H9 (cell line): ENCODE measurements around the gene EPC2. TPM values are rescaled to one million over a fixed set of nuclear protein-coding genes. Genes with fewer than 3 reads are reported as not detected.

Experiments used
- DNase-seq: peaks from one replicate; pipeline ENCODE4 v3.0.0-alpha.2; 2017
- H2AFZ ChIP-seq: one replicate; pipeline ENCODE4 v1.6.1; 2013; ENCODE audit warnings: mild to moderate bottlenecking, low read length, control low read depth, moderate library complexity
- H2AK5ac ChIP-seq: 2 replicates; pipeline ENCODE4 v1.6.1; 2013; ENCODE audit warnings: low read length, control low read depth, mixed read lengths; ENCODE audit not compliant: insufficient read length
- H2BK120ac ChIP-seq: one replicate; pipeline ENCODE4 v1.6.1; 2013; ENCODE audit warnings: low read depth, mild to moderate bottlenecking, low read length, control low read depth, inconsistent platforms; ENCODE audit not compliant: poor library complexity, severe bottlenecking
- H2BK12ac ChIP-seq: 2 replicates; pipeline ENCODE4 v1.6.1; 2013; ENCODE audit warnings: low read length, control low read depth, mixed read lengths, low read depth; ENCODE audit not compliant: insufficient read length
- H2BK15ac ChIP-seq: 2 replicates; pipeline ENCODE4 v1.6.1; 2013; ENCODE audit warnings: low read depth, low read length, control low read depth
- H2BK20ac ChIP-seq: one replicate; pipeline ENCODE4 v1.6.1; 2013; ENCODE audit warnings: low read depth, mild to moderate bottlenecking, low read length, control low read depth, inconsistent platforms; ENCODE audit not compliant: poor library complexity, severe bottlenecking
- H2BK5ac ChIP-seq: 2 replicates; pipeline ENCODE4 v1.6.1; 2013; ENCODE audit warnings: low read length, control low read depth, mixed read lengths; ENCODE audit not compliant: insufficient read length
- H3K14ac ChIP-seq: 2 replicates; pipeline ENCODE4 v1.6.1; 2013; ENCODE audit warnings: low read length, control low read depth; ENCODE audit not compliant: insufficient read depth
- H3K18ac ChIP-seq: 2 replicates; pipeline ENCODE4 v1.6.1; 2013; ENCODE audit warnings: low read depth, mild to moderate bottlenecking, mixed read lengths, low read length, control low read depth; ENCODE audit not compliant: insufficient read length
- H3K23ac ChIP-seq: 2 replicates; pipeline ENCODE4 v1.6.1; 2013; ENCODE audit warnings: low read length, control low read depth, mixed read lengths, low read depth; ENCODE audit not compliant: insufficient read length
- H3K23me2 ChIP-seq: 2 replicates; pipeline ENCODE4 v1.6.1; 2013; ENCODE audit warnings: low read depth, mild to moderate bottlenecking, mixed read lengths, low read length, control low read depth; ENCODE audit not compliant: insufficient read length, poor library complexity, severe bottlenecking
- H3K27ac ChIP-seq: 2 replicates; pipeline ENCODE4 v1.5.1; 2013; ENCODE audit warnings: low read length, control low read depth, mixed read lengths, low read depth; ENCODE audit not compliant: insufficient read length
- H3K27me3 ChIP-seq: 2 replicates; pipeline ENCODE4 v1.6.1; 2013; ENCODE audit warnings: low read length, control low read depth, inconsistent platforms; ENCODE audit not compliant: insufficient read depth
- H3K4ac ChIP-seq: 2 replicates; pipeline ENCODE4 v1.6.1; 2013; ENCODE audit warnings: low read depth, mild to moderate bottlenecking, control low read depth, inconsistent platforms, low read length, moderate library complexity
- H3K4me1 ChIP-seq: 2 replicates; pipeline ENCODE4 v1.6.1; 2013; ENCODE audit warnings: low read length, control low read depth, inconsistent platforms; ENCODE audit not compliant: insufficient read depth
- H3K4me2 ChIP-seq: 2 replicates; pipeline ENCODE4 v1.6.1; 2013; ENCODE audit warnings: low read length, control low read depth, mixed read lengths; ENCODE audit not compliant: insufficient read length, insufficient read depth
- H3K56ac ChIP-seq: 2 replicates; pipeline ENCODE4 v1.6.1; 2013; ENCODE audit warnings: low read depth, mild to moderate bottlenecking, mixed read lengths, low read length, control low read depth; ENCODE audit not compliant: insufficient read length
- H3K79me1 ChIP-seq: 2 replicates; pipeline ENCODE4 v1.6.1; 2013; ENCODE audit warnings: low read depth, mild to moderate bottlenecking, moderate library complexity, low read length, control low read depth, inconsistent platforms; ENCODE audit not compliant: insufficient read depth, poor library complexity, severe bottlenecking
- H3K79me2 ChIP-seq: 2 replicates; pipeline ENCODE4 v1.6.1; 2013; ENCODE audit warnings: low read length, control low read depth, inconsistent platforms; ENCODE audit not compliant: insufficient read depth
- H3K9ac ChIP-seq: 2 replicates; pipeline ENCODE4 v1.6.1; 2013; ENCODE audit warnings: low read length, control low read depth, mixed read lengths; ENCODE audit not compliant: insufficient read length; ENCODE audit errors: extremely low read depth
- H3K9me3 ChIP-seq: one replicate; pipeline ENCODE4 v1.6.1; 2013; ENCODE audit warnings: low read depth, low read length, inconsistent platforms; ENCODE audit not compliant: control insufficient read depth
- H3T11ph ChIP-seq: one replicate; pipeline ENCODE4 v1.6.1; 2013; ENCODE audit warnings: mild to moderate bottlenecking, low read length, control low read depth, inconsistent platforms
- H4K20me1 ChIP-seq: one replicate; pipeline ENCODE4 v1.6.1; 2013; ENCODE audit not compliant: control insufficient read depth, insufficient read length, insufficient read depth
- H4K5ac ChIP-seq: 2 replicates; pipeline ENCODE4 v1.6.1; 2013; ENCODE audit warnings: low read depth, mild to moderate bottlenecking, mixed read lengths, low read length, control low read depth; ENCODE audit not compliant: insufficient read length
- H4K8ac ChIP-seq: replicated peaks from 2 replicates; pipeline ENCODE4 v1.6.1; 2013; ENCODE audit warnings: low read length, control low read depth, mixed read lengths, low read depth; ENCODE audit not compliant: insufficient read length
- H4K91ac ChIP-seq: 2 replicates; pipeline ENCODE4 v1.6.1; 2013; ENCODE audit warnings: low read depth, mild to moderate bottlenecking, moderate library complexity, mixed read lengths, low read length, control low read depth; ENCODE audit not compliant: insufficient read length
- H3K27ac Mint-ChIP-seq, 3 experiments: 2 replicates in 2 of 3; 3 replicates in 1 of 3; pipeline ENCODE4 v1.8.0; 2020 to 2021; ENCODE audit warnings: mixed read lengths in 3 of 3, mild to moderate bottlenecking in 1 of 3, moderate library complexity in 1 of 3
- H3K27me3 Mint-ChIP-seq: 2 replicates; pipeline ENCODE4 v1.8.0; 2021; ENCODE audit warnings: low read depth, mild to moderate bottlenecking, moderate library complexity, mixed read lengths
- H3K36me3 Mint-ChIP-seq, 3 experiments: 2 replicates in 2 of 3; 3 replicates in 1 of 3; pipeline ENCODE4 v1.8.0; 2020 to 2021; ENCODE audit warnings: low read depth in 3 of 3, mixed read lengths in 3 of 3; ENCODE audit not compliant: insufficient read depth in 1 of 3
- H3K4me1 Mint-ChIP-seq, 2 experiments: 2 replicates each; pipeline ENCODE4 v1.8.0; 2020; ENCODE audit warnings: mixed read lengths in 2 of 2
- H3K4me3 Mint-ChIP-seq, 2 experiments: 2 replicates in 1 of 2; 3 replicates in 1 of 2; pipeline ENCODE4 v1.8.0; 2020 to 2021; ENCODE audit warnings: mild to moderate bottlenecking in 2 of 2, mixed read lengths in 2 of 2, moderate library complexity in 1 of 2
- H3K9me3 Mint-ChIP-seq, 2 experiments: 2 replicates in 1 of 2; 3 replicates in 1 of 2; pipeline ENCODE4 v1.8.0; 2020; ENCODE audit warnings: mild to moderate bottlenecking in 2 of 2, mixed read lengths in 2 of 2, moderate library complexity in 1 of 2
- CTCF ChIP-seq: fragments of 200-600 bp; sonication (generic); conservative IDR thresholded peaks from 3 replicates; pipeline ENCODE4 v1.8.0; 2021; ENCODE audit warnings: antibody characterized with exemption, mild to moderate bottlenecking
- WGBS: extraction: QIAGEN DNeasy Blood & Tissue Kit; methylation state at CpG from one replicate; pipeline ENCODE4 v1.1.7; 2013; ENCODE audit warnings: missing lambda C conversion rate, low lambda C conversion rate, mixed read lengths; ENCODE audit not compliant: insufficient read length; ENCODE audit errors: extremely low coverage; 5-methylcytosine and 5-hydroxymethylcytosine counted together
- total RNA-seq: library from RNA; stranded (reverse); gene quantifications from 2 replicates; pipeline ENCODE4 v1.2.1, GENCODE V29; 2021

The EPC2 gene
- total RNA-seq, 1 experiment from 2014 or later = 31.3 TPM

GRCh38 chr2:148596018-148596417 is 48.5 kb upstream of the EPC2 start:
- Histone ChIP-seq H3K4me1 (no peaks in the 10 kb centered on the region; the same call in 1 of the 2 replicates), H3K56ac (no peak overlapping the region), H2BK120ac (no peak overlapping the region), H2BK12ac (no peak overlapping the region), H3K14ac (no peak overlapping the region), H2BK5ac (no peak overlapping the region), H2BK20ac (no peak overlapping the region), H3K27me3 (no peaks in the 10 kb centered on the region), H3K79me2 (no peaks in the 10 kb centered on the region), H3K9me3 (no peaks in the 10 kb centered on the region), H2AK5ac (no peak overlapping the region), H3K23me2 (no peaks in the 10 kb centered on the region), H2BK15ac (no peak overlapping the region), H3K4me2 (no peak overlapping the region), H2AFZ (no peak overlapping the region), H3T11ph (no peak overlapping the region), H4K20me1 (no peaks in the 10 kb centered on the region), H3K4ac (no peak overlapping the region), H4K91ac (no peak overlapping the region), H3K79me1 (no peaks in the 10 kb centered on the region), H3K23ac (no peak overlapping the region), H3K9ac (no peak overlapping the region), H4K5ac (no peak overlapping the region), H4K8ac (no peak overlapping the region), H3K18ac (no peak overlapping the region), H3K27ac (no peak overlapping the region)
- Mint-ChIP-seq H3K27ac (no peak overlapping the region), H3K9me3 (peaks cover 0 to 4% of the 10 kb centered on the region in 2 experiments; a peak in 1 of 5 replicates), H3K4me3 (no peak overlapping the region), H3K27me3 (peaks cover 2% of the 10 kb centered on the region), H3K4me1 (peaks cover 0 to 4% of the 10 kb centered on the region in 2 experiments; a peak in 1 of 4 replicates), H3K36me3 (peaks cover 0 to 2% (median 0%) of the 10 kb centered on the region in 3 experiments; a peak in 2 of 7 replicates)
- WGBS = no CpG with 5 or more reads among the region's 4 CpGs
- no peak for DNase-seq
- TF ChIP-seq CTCF = no peak
